ACHN (cell line): Measurements from ENCODE around the gene SHISA8.

ENCODE experiments used
- DNase-seq: peaks from one replicate; pipeline ENCODE4 v3.0.0-alpha.2; 2015
- in situ Hi-C: cut with HindIII; loops from 2 replicates; pipeline ENCODE4 v1.10.0; 2017; ENCODE audit warnings: low sequenced_read_pairs, low pct_ligation_motif_present, low pct_unique_long_range_greater_than_20kb

SHISA8 gene

GRCh38 chr22:41917375-41917902 lies 2.6 kb upstream of the SHISA8 start:
- no peak for DNase-seq

GRCh38 chr22:41916745-41917358 lies 2.0 kb upstream of the SHISA8 start:
- in situ Hi-C loops, result no loop called here
- no peak for DNase-seq

More at GRCh38 chr22:41917375-41917902, 2.6 kb upstream of the SHISA8 start:
- in situ Hi-C loops, result no loop called here

- no peak for DNase-seq
- in situ Hi-C loops, result no loop called here
Measured at GRCh38 chr22:41915786-41916493, 1.1 kb upstream of the SHISA8 start.

- in situ Hi-C loops, result no loop called here
- DNase-seq, result no peak
Measured at GRCh38 chr22:41914611-41915034, 251 bp downstream of the SHISA8 start.

- in situ Hi-C loops, result no loop called here
- DNase-seq, result no peak
Measured at GRCh38 chr22:41913842-41914534, 886 bp downstream of the SHISA8 start.

GRCh38 chr22:41913040-41913719 lies 1.7 kb downstream of the SHISA8 start:
- in situ Hi-C loops, result no loop called here
- no peak for DNase-seq

GRCh38 chr22:41912338-41913039 lies 2.4 kb downstream of the SHISA8 start:
- DNase-seq, result no peak
- in situ Hi-C loops, result no loop called here

- in situ Hi-C loops, result no loop called here
- DNase-seq, result no peak
Measured at GRCh38 chr22:41911001-41911611, 3.8 kb downstream of the SHISA8 start.

- no peak for DNase-seq
- in situ Hi-C loops, result no loop called here
Measured at GRCh38 chr22:41910050-41911000, 4.5 kb downstream of the SHISA8 start.

GRCh38 chr22:41909310-41910049 lies 5.4 kb downstream of the SHISA8 start:
- DNase-seq, result no peak
- in situ Hi-C loops, result no loop called here

GRCh38 chr22:41908411-41909309 lies 6.2 kb downstream of the SHISA8 start:
- in situ Hi-C loops, result no loop called here
- DNase-seq, result no peak

GRCh38 chr22:41907436-41908401 lies 7.2 kb downstream of the SHISA8 start:
- in situ Hi-C loops, result no loop called here
- DNase-seq, result no peak

GRCh38 chr22:41906822-41907221 lies 8.1 kb downstream of the SHISA8 start:
- in situ Hi-C loops, result no loop called here
- no peak for DNase-seq

GRCh38 chr22:41905411-41906202 lies 9.3 kb downstream of the SHISA8 start:
- DNase-seq, result no peak
- in situ Hi-C loops, result no loop called here
